Measurements from ENCODE around the gene ANKMY2. TPM values are rescaled to one million over a fixed set of nuclear protein-coding genes. Genes with fewer than 3 reads are reported as not detected.

The ANKMY2 gene
- total RNA-seq, 1 donor = 26.8 TPM

- Histone ChIP-seq H3K9me3 (ENCODE audit: low read depth, low read length) (no peaks in the 10 kb centered on the region), H3K36me3 (ENCODE audit: insufficient read depth, low read length) (peaks cover 18% of the 10 kb centered on the region), H3K4me2 (ENCODE audit: insufficient read depth, low read length) (peak overlapping the region; percentile 59), H3K27me3 (ENCODE audit: insufficient read depth, low read length) (no peaks in the 10 kb centered on the region), H3K4me3 (ENCODE audit: insufficient read depth, low read length) (no peak overlapping the region), H3K4me1 (ENCODE audit: insufficient read depth, low read length) (peaks cover 32% of the 10 kb centered on the region), H2AFZ (ENCODE audit: low read length) (no peak overlapping the region), H3K27ac (ENCODE audit: low read depth, low read length) (peak overlapping the region; percentile 97), H4K20me1 (ENCODE audit: insufficient read depth, low read length) (no peaks in the 10 kb centered on the region), H3K79me2 (ENCODE audit: insufficient read depth, low read length) (peaks cover 38% of the 10 kb centered on the region)
- no peak for TF ChIP-seq CTCF (IDR thresholded peaks at IDR 0.05; ENCODE audit: extremely low read depth, low read depth, low read length)
- DNase-seq (ENCODE audit: insufficient read length, low spot score, missing footprints) = peak; percentile 66
These were observed 24.5 kb upstream of the ANKMY2 start for GRCh38 chr7:16670021-16670420.

GRCh38 chr7:16669581-16669980 is 24.0 kb upstream of the ANKMY2 start:
- Histone ChIP-seq H3K4me1 (ENCODE audit: insufficient read depth, low read length) (peaks cover 32% of the 10 kb centered on the region), H3K4me3 (ENCODE audit: insufficient read depth, low read length) (no peak overlapping the region), H3K36me3 (ENCODE audit: insufficient read depth, low read length) (peaks cover 16% of the 10 kb centered on the region), H3K9me3 (ENCODE audit: low read depth, low read length) (no peaks in the 10 kb centered on the region), H3K79me2 (ENCODE audit: insufficient read depth, low read length) (peaks cover 42% of the 10 kb centered on the region), H4K20me1 (ENCODE audit: insufficient read depth, low read length) (no peaks in the 10 kb centered on the region), H3K27ac (ENCODE audit: low read depth, low read length) (peak overlapping the region; percentile 97), H2AFZ (ENCODE audit: low read length) (no peak overlapping the region), H3K4me2 (ENCODE audit: insufficient read depth, low read length) (peak overlapping the region; percentile 59), H3K27me3 (ENCODE audit: insufficient read depth, low read length) (no peaks in the 10 kb centered on the region)
- DNase-seq (ENCODE audit: insufficient read length, low spot score, missing footprints) = no peak
- TF ChIP-seq CTCF (IDR thresholded peaks at IDR 0.05; ENCODE audit: extremely low read depth, low read depth, low read length) = no peak

GRCh38 chr7:16668978-16669377 is 23.4 kb upstream of the ANKMY2 start:
- H3K27ac ChIP-seq (ENCODE audit: low read depth, low read length) = peak overlapping the region; percentile 97

More at GRCh38 chr7:16668978-16669377, 23.4 kb upstream of the ANKMY2 start:
- Histone ChIP-seq H3K4me1 (ENCODE audit: insufficient read depth, low read length) (peaks cover 32% of the 10 kb centered on the region), H3K27me3 (ENCODE audit: insufficient read depth, low read length) (no peaks in the 10 kb centered on the region), H3K4me3 (ENCODE audit: insufficient read depth, low read length) (no peak overlapping the region), H3K79me2 (ENCODE audit: insufficient read depth, low read length) (peaks cover 46% of the 10 kb centered on the region), H4K20me1 (ENCODE audit: insufficient read depth, low read length) (no peaks in the 10 kb centered on the region), H2AFZ (ENCODE audit: low read length) (no peak overlapping the region), H3K36me3 (ENCODE audit: insufficient read depth, low read length) (peaks cover 12% of the 10 kb centered on the region), H3K9me3 (ENCODE audit: low read depth, low read length) (no peaks in the 10 kb centered on the region), H3K4me2 (ENCODE audit: insufficient read depth, low read length) (peak overlapping the region; percentile 69)
- TF ChIP-seq CTCF (IDR thresholded peaks at IDR 0.05; ENCODE audit: extremely low read depth, low read depth, low read length) = no peak
- DNase-seq (ENCODE audit: insufficient read length, low spot score, missing footprints) = no peak
